IMR-90 (cell line): Measurements from ENCODE around the gene ERGIC1. TPM values are rescaled to one million over a fixed set of nuclear protein-coding genes. Genes with fewer than 3 reads are reported as not detected.

Experiments
- ATAC-seq: fragments of 200-7000 bp; cut with Tn5 transposase; 2 replicates; pipeline ENCODE4 v1.9.1; 2020; ENCODE audit warnings: low read depth, mild to moderate bottlenecking, moderate library complexity
- BruUV-seq: library from RNA; stranded (reverse); fragments of 400-500 nt; replicated peaks from 2 replicates; lab custom pipeline; 2021; lab: Mats Ljungman, UMichigan
- CTCF ChIA-PET: fragments of 300-600 bp; formaldehyde crosslinking; extraction: SDS; loops from one replicate; lab custom pipeline; 2021; ENCODE audit warnings: antibody characterized with exemption; lab: Yijun Ruan, JAX
- POLR2A ChIA-PET: fragments of 300-600 bp; sonication (Branson Sonifier 250); formaldehyde crosslinking; loops from one replicate; lab custom pipeline; 2022; ENCODE audit warnings: antibody characterized with exemption; ENCODE audit not compliant: unreplicated experiment; lab: Charles Lee
- DNase-seq: peaks from one replicate; pipeline ENCODE4 v3.0.0; 2013
- H2AFZ ChIP-seq: replicated peaks from 2 replicates; pipeline ENCODE3; 2013; ENCODE audit warnings: low read length, mild to moderate bottlenecking; ENCODE audit not compliant: poor library complexity
- H2AK5ac ChIP-seq: 2 replicates; pipeline ENCODE4 v1.6.1; 2013; ENCODE audit warnings: low read depth, low read length, inconsistent platforms
- H2AK9ac ChIP-seq: replicated peaks from 2 replicates; pipeline ENCODE3; 2013; ENCODE audit warnings: mild to moderate bottlenecking, low read depth, low read length, moderate library complexity; ENCODE audit not compliant: poor library complexity
- H2BK120ac ChIP-seq: 2 replicates; pipeline ENCODE4 v1.6.1; 2013; ENCODE audit warnings: low read depth, low read length, inconsistent platforms
- H2BK15ac ChIP-seq: 3 replicates; pipeline ENCODE4 v1.6.1; 2013; ENCODE audit warnings: low read depth, low read length, inconsistent platforms
- H2BK20ac ChIP-seq: 2 replicates; pipeline ENCODE4 v1.6.1; 2013; ENCODE audit warnings: low read depth, mild to moderate bottlenecking, inconsistent platforms, low read length, moderate library complexity
- H2BK5ac ChIP-seq: 2 replicates; pipeline ENCODE4 v1.6.1; 2013; ENCODE audit warnings: mild to moderate bottlenecking, low read depth, low read length, inconsistent platforms; ENCODE audit not compliant: poor library complexity, severe bottlenecking
- H3K14ac ChIP-seq: replicated peaks from 2 replicates; pipeline ENCODE4 v1.6.1; 2013; ENCODE audit warnings: low read depth, low read length, inconsistent platforms
- H3K18ac ChIP-seq: 2 replicates; pipeline ENCODE4 v1.6.1; 2013; ENCODE audit warnings: low read depth, low read length, control low read depth
- H3K23ac ChIP-seq: 2 replicates; pipeline ENCODE4 v1.6.1; 2013; ENCODE audit warnings: low read depth, low read length, inconsistent platforms
- H3K27ac ChIP-seq: 2 replicates; pipeline ENCODE4 v1.5.1; 2013; ENCODE audit warnings: mild to moderate bottlenecking, control low read depth, low read length; ENCODE audit not compliant: insufficient read depth
- H3K27me3 ChIP-seq: 2 replicates; pipeline ENCODE4 v1.6.1; 2013; ENCODE audit warnings: low read length; ENCODE audit not compliant: control insufficient read depth, insufficient read depth
- H3K36me3 ChIP-seq: 2 replicates; pipeline ENCODE4 v1.6.1; 2013; ENCODE audit warnings: low read length, mixed read lengths; ENCODE audit not compliant: control insufficient read depth, insufficient read depth
- H3K4ac ChIP-seq: 2 replicates; pipeline ENCODE4 v1.6.1; 2013; ENCODE audit warnings: low read depth, low read length, inconsistent platforms
- H3K4me1 ChIP-seq: 2 replicates; pipeline ENCODE4 v1.6.1; 2013; ENCODE audit warnings: low read length, mixed read lengths; ENCODE audit not compliant: control insufficient read depth, insufficient read depth
- H3K4me2 ChIP-seq: 2 replicates; pipeline ENCODE4 v1.6.1; 2013; ENCODE audit warnings: low read depth, mild to moderate bottlenecking, control low read depth, low read length, moderate library complexity
- H3K4me3 ChIP-seq: 2 replicates; pipeline ENCODE4 v1.5.1; 2013; ENCODE audit warnings: low read depth, mild to moderate bottlenecking, control low read depth, low read length, moderate library complexity; ENCODE audit not compliant: insufficient read depth
- H3K56ac ChIP-seq: 2 replicates; pipeline ENCODE4 v1.6.1; 2013; ENCODE audit warnings: low read length, inconsistent platforms; ENCODE audit not compliant: insufficient read depth; ENCODE audit errors: extremely low read depth
- H3K79me1 ChIP-seq, 2 experiments: 2 replicates each; pipeline ENCODE4 v1.6.1; 2013; ENCODE audit warnings: low read length in 2 of 2, inconsistent platforms in 1 of 2, low read depth in 1 of 2
- H3K9ac ChIP-seq: 2 replicates; pipeline ENCODE4 v1.6.1; 2013; ENCODE audit warnings: low read depth, low read length, control low read depth
- H3K9me1 ChIP-seq: 2 replicates; pipeline ENCODE4 v1.6.1; 2013; ENCODE audit warnings: low read length, inconsistent platforms; ENCODE audit not compliant: insufficient read depth
- H3K9me3 ChIP-seq: 2 replicates; pipeline ENCODE4 v1.6.1; 2013; ENCODE audit warnings: low read length; ENCODE audit not compliant: control insufficient read depth, insufficient read depth
- H4K20me1 ChIP-seq: 2 replicates; pipeline ENCODE4 v1.6.1; 2013; ENCODE audit warnings: low read length, inconsistent platforms; ENCODE audit not compliant: insufficient read depth
- H4K5ac ChIP-seq: 2 replicates; pipeline ENCODE4 v1.6.1; 2013; ENCODE audit warnings: mild to moderate bottlenecking, low read depth, low read length, control low read depth
- H4K8ac ChIP-seq, 2 experiments: 2 replicates each; pipeline ENCODE4 v1.6.1; 2013; ENCODE audit warnings: low read depth in 2 of 2, low read length in 2 of 2, control low read depth in 1 of 2, inconsistent platforms in 1 of 2
- H4K91ac ChIP-seq: 2 replicates; pipeline ENCODE4 v1.6.1; 2013; ENCODE audit warnings: low read depth, low read length, inconsistent platforms; ENCODE audit not compliant: insufficient read depth
- NFE2L2 ChIP-seq: fragments of 150-350 bp; IDR thresholded peaks from 2 replicates; pipeline ENCODE4 v1.6.1; 2016; ENCODE audit warnings: low read depth, mild to moderate bottlenecking, low read length
- SMC3 ChIP-seq: fragments of 150-350 bp; IDR thresholded peaks from 2 replicates; pipeline ENCODE4 v1.6.1; 2016; ENCODE audit warnings: low read depth, mild to moderate bottlenecking, antibody characterized with exemption, low read length, moderate library complexity
- USF2 ChIP-seq: fragments of 150-350 bp; IDR thresholded peaks from 2 replicates; pipeline ENCODE4 v1.6.1; 2017; ENCODE audit warnings: mild to moderate bottlenecking, antibody characterized with exemption, low read length, low read depth
- WGBS, 2 experiments: methylation state at CpG; one replicate each; pipeline versions ENCODE4 v1.1.5 to v1.1.7; 2013; ENCODE audit warnings: missing lambda C conversion rate in 2 of 2; ENCODE audit not compliant: insufficient read length in 1 of 2; ENCODE audit errors: extremely low coverage in 2 of 2; 5-methylcytosine and 5-hydroxymethylcytosine counted together
- dilution Hi-C: fragments of 300-500 bp; cut with HindIII; formaldehyde crosslinking; loops from one replicate; pipeline ENCODE4 v1.14.3; 2018; ENCODE audit warnings: low sequenced_read_pairs; ENCODE audit not compliant: unreplicated experiment
- in situ Hi-C: fragments of 300-500 bp; cut with MboI; formaldehyde crosslinking; loops from 3 replicates; pipeline ENCODE4 v1.14.3; 2019; ENCODE audit warnings: low sequenced_read_pairs, inconsistent platforms, mixed read lengths
- intact Hi-C: fragments of 100-400 bp; cut with micrococcal nuclease; formaldehyde crosslinking; loops from 2 replicates; pipeline ENCODE4 v1.10.0; 2022
- polyA plus RNA-seq, 3 experiments: library from polyadenylated mRNA; depleted of rRNA; stranded (reverse); fragments of >200 nt; gene quantifications; 2 replicates each; pipeline ENCODE4 v1.2.3, GENCODE V29; 2012; ENCODE audit warnings: low replicate concordance in 1 of 3
- total RNA-seq: library from RNA; depleted of rRNA; stranded (reverse); fragments of >200 nt; gene quantifications from 2 replicates; pipeline ENCODE4 v1.2.3, GENCODE V29; 2012

The ERGIC1 gene
- total and polyA plus RNA-seq, 2 of the 4 experiments (the other 2 are of a cell fraction): 134 to 192 TPM

GRCh38 chr5:172881691-172882370 lies 47.8 kb downstream of the ERGIC1 start:
- H2AK5ac ChIP-seq: peak overlapping the region; percentile 91
- peak overlapping the region; percentile 81 for H3K4ac ChIP-seq
- DNase-seq: peak; percentile 86
- H2AK9ac ChIP-seq: peak overlapping the region; percentile 47
- peak overlapping the region; percentile 60; the same call in 2 of the 3 replicates for H2BK15ac ChIP-seq
- peak; percentile 38 for ATAC-seq
- TF ChIP-seq NFE2L2: peak; percentile 47; the same call in 1 of the 2 replicates
- TF ChIP-seq USF2: peak; percentile 78
- no peak for TF ChIP-seq SMC3
- dilution Hi-C loops (no loop called here), intact Hi-C loops (no loop called here), in situ Hi-C loops (no loop called here)
- peak overlapping the region; percentile 62 for H3K14ac ChIP-seq
- peaks cover 31% of the 10 kb centered on the region for H3K4me1 ChIP-seq
- H2BK120ac ChIP-seq: peak overlapping the region; percentile 73
- H2BK20ac ChIP-seq: peak overlapping the region; percentile 51
- no TSS peak for BruUV-seq
- H4K8ac ChIP-seq: peak overlapping the region; percentile 12 to 73; a peak in 3 of 4 replicates
- ChIA-PET POLR2A (no interaction called here), CTCF (interaction anchor here (0.5 kb wide), 1 partner anchor 1869 kb away, joined by 3 read pairs; no protein-coding TSS in a partner anchor)
- H2AFZ ChIP-seq: peak overlapping the region; percentile 26
- peaks cover 12% of the 10 kb centered on the region for H3K36me3 ChIP-seq
- H3K23ac ChIP-seq: peak overlapping the region; percentile 68
- peak overlapping the region; percentile 61 for H3K27ac ChIP-seq
- no peaks in the 10 kb centered on the region for H4K20me1 ChIP-seq
- peaks cover 2% of the 10 kb centered on the region; the same call in 1 of the 2 replicates for H3K9me3 ChIP-seq
- H3K9ac ChIP-seq: peak overlapping the region; percentile 3; the same call in 1 of the 2 replicates
- peaks cover 45% of the 10 kb centered on the region for H3K9me1 ChIP-seq
- peak overlapping the region; percentile 91 for H2BK5ac ChIP-seq
- no peak overlapping the region; the same call in 1 of the 2 replicates for H3K4me2 ChIP-seq
- peaks cover 41 to 87% of the 10 kb centered on the region in 2 experiments for H3K79me1 ChIP-seq
- H4K91ac ChIP-seq: peak overlapping the region; percentile 56
- H3K56ac ChIP-seq: peak overlapping the region; percentile 28; the same call in 1 of the 2 replicates
- H3K4me3 ChIP-seq: no peak overlapping the region
- H4K5ac ChIP-seq: peak overlapping the region; percentile 45
- no peaks in the 10 kb centered on the region for H3K27me3 ChIP-seq
- H3K18ac ChIP-seq: peak overlapping the region; percentile 69; the same call in 1 of the 2 replicates
- no CpG with 5 or more reads among the region's 8 CpGs for WGBS, 2 experiments
